Activated CD8-positive, alpha-beta T cell treated with anti-CD3 and anti-CD28 coated beads, Interleukin-2, amount 10 ng/mL, durations not matched to agents 7 days and 5 days (primary cell): ENCODE results near the gene CDKAL1. TPM values are rescaled to one million over a fixed set of nuclear protein-coding genes. Genes with fewer than 3 reads are reported as not detected.
"Not testable (repeated sequence)": the region's sequence is repeated elsewhere in the genome, so short reads cannot be mapped to it uniquely, and the experiment has no call there.

Experiments
- ATAC-seq: fragments of 150-1000 bp; cut with Tn5 transposase; one replicate; pipeline ENCODE4 v1.10.0; 2021; ENCODE audit warnings: moderate library complexity
- CTCF ChIA-PET: fragments of 350-600 bp; sonication (Branson Sonifier 250); formaldehyde crosslinking; loops from one replicate; lab custom pipeline; 2021; ENCODE audit warnings: antibody characterized with exemption; lab: Charles Lee
- POLR2A ChIA-PET: fragments of 350-600 bp; sonication (Branson Sonifier 250); formaldehyde crosslinking; loops from one replicate; lab custom pipeline; 2021; ENCODE audit warnings: antibody characterized with exemption; lab: Charles Lee
- DNase-seq: peaks from one replicate; pipeline ENCODE4 v3.0.0-alpha.2; 2020
- H3K27ac Mint-ChIP-seq: one replicate; pipeline ENCODE4 v1.8.0; 2021; ENCODE audit warnings: mild to moderate bottlenecking, mixed read lengths
- H3K27me3 Mint-ChIP-seq: one replicate; pipeline ENCODE4 v1.8.0; 2021; ENCODE audit warnings: low read depth, mixed read lengths
- H3K36me3 Mint-ChIP-seq: one replicate; pipeline ENCODE4 v1.8.0; 2021; ENCODE audit warnings: low read depth, mixed read lengths
- H3K4me1 Mint-ChIP-seq: one replicate; pipeline ENCODE4 v1.8.0; 2021; ENCODE audit warnings: low read depth, mixed read lengths
- H3K4me3 Mint-ChIP-seq: one replicate; pipeline ENCODE4 v1.8.0; 2021; ENCODE audit warnings: mild to moderate bottlenecking, mixed read lengths
- H3K9me3 Mint-ChIP-seq: one replicate; pipeline ENCODE4 v1.8.0; 2022; ENCODE audit warnings: mixed read lengths; ENCODE audit not compliant: insufficient read depth
- total RNA-seq, 2 experiments: library from RNA; stranded (reverse); gene quantifications; one replicate each; pipeline ENCODE4 v1.2.3, GENCODE V29; 2021

CDKAL1 gene
- total RNA-seq, 2 experiments from 2014 or later, result 24.3 to 25.2 TPM

- no peak overlapping the region for H3K27ac Mint-ChIP-seq
- POLR2A ChIA-PET, result no interaction called here
- peaks cover 11% of the 10 kb centered on the region for H3K36me3 Mint-ChIP-seq
- H3K27me3 Mint-ChIP-seq, result no peaks in the 10 kb centered on the region
- CTCF ChIA-PET, result interaction anchor here (1.9 to 2.0 kb wide), 2 partner anchors 9 to 11 kb away, joined by 5 to 6 read pairs; no protein-coding TSS in a partner anchor
- DNase-seq (no peak), ATAC-seq (no peak)
- H3K4me3 Mint-ChIP-seq, result no peak overlapping the region
- H3K4me1 Mint-ChIP-seq, result peaks cover 8% of the 10 kb centered on the region
- no peaks in the 10 kb centered on the region for H3K9me3 Mint-ChIP-seq
Observed at GRCh38 chr6:20574355-20574754, 40.1 kb downstream of the CDKAL1 start.

DNA sequence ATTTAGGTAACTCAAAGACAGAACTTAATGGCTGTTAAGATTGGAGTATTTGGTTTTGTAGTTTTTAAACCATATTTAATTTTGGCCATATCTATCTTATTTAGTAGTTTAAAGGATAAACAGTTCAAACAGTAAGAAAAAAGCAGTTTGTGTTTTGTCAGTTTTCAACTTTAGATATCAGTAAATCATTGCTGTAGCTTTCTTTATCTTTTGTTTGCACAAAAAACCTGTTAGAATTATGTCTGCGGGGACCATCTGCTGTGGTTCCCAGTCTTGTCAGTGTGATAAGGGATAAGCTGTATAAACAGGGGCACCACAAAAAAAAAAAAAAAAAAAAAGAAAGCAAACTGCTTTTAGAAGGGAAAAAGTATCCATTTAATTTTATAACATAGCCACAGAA, 40.9 kb downstream of the CDKAL1 start:
- H3K4me1 Mint-ChIP-seq, result peaks cover 8% of the 10 kb centered on the region
- no peaks in the 10 kb centered on the region for H3K27me3 Mint-ChIP-seq
- no peaks in the 10 kb centered on the region for H3K9me3 Mint-ChIP-seq
- H3K4me3 Mint-ChIP-seq, result no peak overlapping the region
- ChIA-PET CTCF (interaction anchor here (1.3 to 2.0 kb wide), 2 partner anchors 10 to 11 kb away, joined by 4 to 6 read pairs; no protein-coding TSS in a partner anchor), POLR2A (no interaction called here)
- no peak overlapping the region for H3K27ac Mint-ChIP-seq
- DNase-seq, result no peak
- no peak for ATAC-seq
- peaks cover 11% of the 10 kb centered on the region for H3K36me3 Mint-ChIP-seq

GRCh38 chr6:20575704-20576451, 41.6 kb downstream of the CDKAL1 start:
- POLR2A ChIA-PET, result no interaction called here
- peaks cover 8% of the 10 kb centered on the region for H3K4me1 Mint-ChIP-seq
- no peak overlapping the region for H3K4me3 Mint-ChIP-seq
- no peaks in the 10 kb centered on the region for H3K27me3 Mint-ChIP-seq
- H3K36me3 Mint-ChIP-seq, result peaks cover 11% of the 10 kb centered on the region
- no peaks in the 10 kb centered on the region for H3K9me3 Mint-ChIP-seq
- DNase-seq (no peak), ATAC-seq (no peak)
- CTCF ChIA-PET, result interaction anchor here (0.6 to 1.3 kb wide), 2 partner anchors 12 to 15 kb away, joined by 3 to 4 read pairs; no protein-coding TSS in a partner anchor
- H3K27ac Mint-ChIP-seq, result no peak overlapping the region

DNA sequence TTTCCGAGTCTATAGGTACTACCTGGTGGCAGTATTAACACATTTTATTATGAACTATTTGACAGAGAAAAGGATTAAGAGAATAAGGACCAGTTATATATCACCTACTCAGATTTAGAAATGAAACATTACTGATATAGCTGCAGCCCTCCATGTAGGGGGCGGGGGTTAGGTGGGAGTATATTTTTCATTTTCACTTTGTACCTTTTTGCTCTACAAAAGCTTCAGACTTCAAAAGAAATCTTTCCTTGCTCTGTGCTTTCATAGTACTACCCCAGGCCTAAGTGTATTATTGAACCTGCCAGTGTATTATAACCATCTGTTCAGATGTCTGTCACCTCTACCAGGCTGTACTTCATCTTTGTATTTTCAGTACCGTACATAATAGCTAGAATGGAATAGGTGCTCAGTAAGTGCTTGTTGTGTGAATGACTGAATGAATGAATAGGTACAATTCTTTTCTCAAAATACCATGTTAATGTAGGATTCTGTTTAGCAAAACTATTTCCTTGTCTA, 43.0 kb downstream of the CDKAL1 start:
- ChIA-PET CTCF (no interaction called here), POLR2A (no interaction called here)
- H3K4me3 Mint-ChIP-seq, result no peak overlapping the region
- no peak overlapping the region for H3K27ac Mint-ChIP-seq
- peaks cover 13% of the 10 kb centered on the region for H3K36me3 Mint-ChIP-seq
- H3K4me1 Mint-ChIP-seq, result peaks cover 8% of the 10 kb centered on the region
- ATAC-seq, result no peak
- DNase-seq, result no peak
- no peaks in the 10 kb centered on the region for H3K27me3 Mint-ChIP-seq
- no peaks in the 10 kb centered on the region for H3K9me3 Mint-ChIP-seq

DNA sequence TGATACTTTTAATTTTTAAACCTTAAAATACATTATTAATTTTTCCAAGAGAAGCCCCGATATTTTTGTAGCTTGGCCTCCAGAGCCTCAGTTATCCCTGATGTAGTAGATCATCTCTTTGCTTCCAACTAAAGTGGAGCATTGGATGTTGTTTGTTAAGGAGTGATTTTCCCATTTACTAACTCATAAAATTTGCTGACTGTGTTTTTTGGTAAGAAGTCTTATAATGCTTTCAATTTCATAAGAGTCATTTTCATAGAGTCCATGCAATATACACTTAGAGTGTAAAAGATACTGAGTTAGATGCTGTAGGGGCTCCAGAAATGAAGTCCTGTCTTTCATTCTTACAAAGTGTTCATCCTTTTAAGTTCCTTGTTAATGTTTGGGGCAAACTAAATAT, 46.8 kb downstream of the CDKAL1 start:
- DNase-seq (no peak), ATAC-seq (no peak)
- ChIA-PET CTCF (no interaction called here), POLR2A (no interaction called here)
- no peak overlapping the region for H3K27ac Mint-ChIP-seq
- no peak overlapping the region for H3K4me3 Mint-ChIP-seq
- H3K27me3 Mint-ChIP-seq, result no peaks in the 10 kb centered on the region
- H3K4me1 Mint-ChIP-seq, result no peaks in the 10 kb centered on the region
- H3K36me3 Mint-ChIP-seq, result peaks cover 25% of the 10 kb centered on the region
- no peaks in the 10 kb centered on the region for H3K9me3 Mint-ChIP-seq

GRCh38 chr6:20582586-20583443, 48.6 kb downstream of the CDKAL1 start:
- DNase-seq, result no peak
- POLR2A ChIA-PET, result no interaction called here
- CTCF ChIA-PET, result no interaction called here
- Mint-ChIP-seq H3K27me3 (no peaks in the 10 kb centered on the region), H3K27ac (no peak overlapping the region), H3K36me3 (peaks cover 25% of the 10 kb centered on the region), H3K4me1 (no peaks in the 10 kb centered on the region), H3K4me3 (no peak overlapping the region), H3K9me3 (no peaks in the 10 kb centered on the region)
- no peak for ATAC-seq

DNA sequence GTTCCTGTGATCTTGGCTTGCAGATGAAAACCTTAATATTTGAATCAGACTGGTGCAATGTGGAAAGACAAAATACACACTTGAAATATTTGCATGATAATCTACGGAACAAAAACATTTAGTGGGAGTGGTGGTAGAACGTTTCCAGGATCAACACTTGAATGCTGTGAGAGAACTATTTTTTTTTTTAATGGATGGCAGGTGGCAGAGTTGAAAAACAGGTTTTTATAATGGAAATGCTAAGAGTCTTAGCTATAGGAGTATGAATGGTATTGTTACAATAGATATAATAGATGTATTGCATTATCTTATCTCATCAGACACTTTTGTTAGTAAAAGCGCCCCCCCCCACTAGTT, 49.2 kb downstream of the CDKAL1 start:
- H3K9me3 Mint-ChIP-seq, result no peaks in the 10 kb centered on the region
- no peak for DNase-seq
- ATAC-seq, result no peak
- no peak overlapping the region for H3K4me3 Mint-ChIP-seq
- H3K36me3 Mint-ChIP-seq, result peaks cover 26% of the 10 kb centered on the region
- ChIA-PET POLR2A (no interaction called here), CTCF (no interaction called here)
- no peaks in the 10 kb centered on the region for H3K27me3 Mint-ChIP-seq
- H3K4me1 Mint-ChIP-seq, result no peaks in the 10 kb centered on the region
- H3K27ac Mint-ChIP-seq, result no peak overlapping the region

GRCh38 chr6:20584100-20584731, 50.0 kb downstream of the CDKAL1 start:
- no peak overlapping the region for H3K27ac Mint-ChIP-seq
- ChIA-PET CTCF (no interaction called here), POLR2A (no interaction called here)
- H3K36me3 Mint-ChIP-seq, result peaks cover 23% of the 10 kb centered on the region
- no peak overlapping the region for H3K4me3 Mint-ChIP-seq
- no peaks in the 10 kb centered on the region for H3K27me3 Mint-ChIP-seq
- peaks cover 2% of the 10 kb centered on the region for H3K4me1 Mint-ChIP-seq
- ATAC-seq (no peak), DNase-seq (no peak)
- H3K9me3 Mint-ChIP-seq, result no peaks in the 10 kb centered on the region

DNA sequence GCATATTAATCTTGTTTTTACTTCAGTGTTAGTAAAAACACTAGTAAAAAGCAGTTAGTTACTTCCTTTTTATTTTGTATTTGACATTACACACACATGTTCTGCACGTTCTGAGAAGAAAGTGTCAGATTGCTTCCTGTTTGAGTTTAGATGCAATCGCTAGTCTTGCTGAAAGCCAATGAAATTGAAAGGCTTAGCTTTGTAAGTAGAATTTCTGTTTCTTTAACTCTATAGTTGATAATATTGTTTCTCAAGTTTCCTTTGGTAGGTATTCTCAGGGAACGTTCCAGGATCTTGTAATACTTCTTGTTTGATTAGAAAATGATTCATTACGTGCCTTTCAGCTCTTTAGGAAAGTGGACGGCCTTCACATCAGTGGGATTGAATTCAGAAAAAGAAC, 55.0 kb downstream of the CDKAL1 start:
- Mint-ChIP-seq H3K4me1 (peaks cover 9% of the 10 kb centered on the region), H3K27ac (no peak overlapping the region), H3K27me3 (no peaks in the 10 kb centered on the region), H3K9me3 (peaks cover 11% of the 10 kb centered on the region), H3K36me3 (peaks cover 58% of the 10 kb centered on the region), H3K4me3 (no peak overlapping the region)
- no peak for ATAC-seq
- no peak for DNase-seq
- CTCF ChIA-PET, result interaction anchor here (1.5 kb wide), 1 partner anchor 999 kb away, joined by 3 read pairs; no protein-coding TSS in a partner anchor
- POLR2A ChIA-PET, result no interaction called here

GRCh38 chr6:20590476-20590875, 56.2 kb downstream of the CDKAL1 start:
- H3K36me3 Mint-ChIP-seq, result peaks cover 62% of the 10 kb centered on the region
- H3K27ac Mint-ChIP-seq, DNase-seq, CTCF ChIA-PET, H3K27me3 Mint-ChIP-seq, ATAC-seq, H3K4me3 Mint-ChIP-seq, POLR2A ChIA-PET, H3K4me1 Mint-ChIP-seq: not testable (repeated sequence)
- peaks cover 11% of the 10 kb centered on the region for H3K9me3 Mint-ChIP-seq

GRCh38 chr6:20594299-20594853, 60.1 kb downstream of the CDKAL1 start:
- ATAC-seq, DNase-seq, H3K27ac Mint-ChIP-seq, H3K27me3 Mint-ChIP-seq, H3K4me1 Mint-ChIP-seq, POLR2A ChIA-PET, H3K4me3 Mint-ChIP-seq: not testable (repeated sequence)
- Mint-ChIP-seq H3K9me3 (peaks cover 11% of the 10 kb centered on the region), H3K36me3 (peaks cover 70% of the 10 kb centered on the region)
- CTCF ChIA-PET, result interaction anchor here (0.6 kb wide), 1 partner anchor 35 kb away, joined by 3 read pairs; no protein-coding TSS in a partner anchor
